Neural cell (in vitro differentiated cells): ENCODE results near the gene PIGS. TPM values are rescaled to one million over a fixed set of nuclear protein-coding genes. Genes with fewer than 3 reads are reported as not detected.
A peak's percentile ranks its signal among the peaks of the same experiment; 100 is the strongest.

Experiments used
- H2AFZ ChIP-seq: fragments of 200-600, 300-800 bp; sonication (generic), shearing (Covaris generic); 2 replicates; pipeline ENCODE4 v1.6.0; 2014; ENCODE audit warnings: low read depth, mild to moderate bottlenecking, antibody characterized with exemption, low read length, moderate library complexity
- H3F3A ChIP-seq: fragments of 200-600 bp; shearing (Covaris generic); 2 replicates; pipeline ENCODE4 v1.6.1; 2016; ENCODE audit warnings: mild to moderate bottlenecking, moderate library complexity, mixed read lengths, antibody characterized with exemption, low read length; ENCODE audit not compliant: insufficient read depth, poor library complexity, severe bottlenecking
- H3K27ac ChIP-seq: fragments of 200-600, 300-800 bp; sonication (generic), shearing (Covaris generic); 2 replicates; pipeline ENCODE4 v1.5.1; 2014; ENCODE audit warnings: mild to moderate bottlenecking, low read length, moderate library complexity
- H3K27me3 ChIP-seq: fragments of 300-800, 200-600 bp; sonication (generic), shearing (Covaris generic); 2 replicates; pipeline ENCODE4 v1.6.0; 2014; ENCODE audit warnings: mild to moderate bottlenecking, low read depth, low read length, moderate library complexity; ENCODE audit not compliant: insufficient read depth
- H3K36me3 ChIP-seq: fragments of 300-800, 200-600 bp; sonication (generic), shearing (Covaris generic); 2 replicates; pipeline ENCODE4 v1.5.1; 2014; ENCODE audit warnings: mild to moderate bottlenecking, antibody characterized with exemption, low read length, moderate library complexity; ENCODE audit not compliant: insufficient read depth
- H3K4me2 ChIP-seq: fragments of 300-800, 200-600 bp; sonication (generic), shearing (Covaris generic); 2 replicates; pipeline ENCODE4 v1.6.0; 2014; ENCODE audit warnings: mild to moderate bottlenecking, low read length
- H3K4me3 ChIP-seq: fragments of 300-800, 200-600 bp; sonication (generic), shearing (Covaris generic); 2 replicates; pipeline ENCODE4 v1.5.1; 2014; ENCODE audit warnings: mild to moderate bottlenecking, low read length, moderate library complexity
- H3K79me2 ChIP-seq: fragments of 200-600 bp; shearing (Covaris generic); replicated peaks from 2 replicates; pipeline ENCODE4 v1.6.0; 2014; ENCODE audit warnings: mild to moderate bottlenecking, low read length, moderate library complexity; ENCODE audit not compliant: insufficient read depth
- H3K9ac ChIP-seq: fragments of 300-800, 200-600 bp; sonication (generic), shearing (Covaris generic); 2 replicates; pipeline ENCODE4 v1.6.1; 2016; ENCODE audit warnings: mild to moderate bottlenecking, low read length, mixed read lengths
- H3K9me2 ChIP-seq: fragments of 200-600 bp; shearing (Covaris generic); 2 replicates; pipeline ENCODE4 v1.6.1; 2016; ENCODE audit warnings: mild to moderate bottlenecking, low read length, mixed read lengths; ENCODE audit not compliant: insufficient read depth
- H3K9me3 ChIP-seq: fragments of 200-600, 300-800 bp; sonication (generic), shearing (Covaris generic); 2 replicates; pipeline ENCODE4 v1.6.1; 2016; ENCODE audit warnings: mild to moderate bottlenecking, mixed run types, low read length, moderate library complexity, mixed read lengths
- H4K20me1 ChIP-seq: fragments of 200-600 bp; shearing (Covaris generic); 2 replicates; pipeline ENCODE4 v1.6.1; 2016; ENCODE audit warnings: mild to moderate bottlenecking, mixed run types; ENCODE audit not compliant: insufficient read depth
- CTCF ChIP-seq: fragments of 450-650 bp; IDR thresholded peaks from 2 replicates; pipeline ENCODE4 v1.5.1; 2014; ENCODE audit warnings: antibody characterized with exemption, mild to moderate bottlenecking, moderate library complexity; ENCODE audit not compliant: poor library complexity, severe bottlenecking
- EP300 ChIP-seq: fragments of 450-650 bp; conservative IDR thresholded peaks from 2 replicates; pipeline ENCODE4 v1.6.1; 2014; ENCODE audit warnings: antibody characterized with exemption, mild to moderate bottlenecking, moderate library complexity; ENCODE audit not compliant: poor library complexity, severe bottlenecking
- EZH2 ChIP-seq: fragments of 200-600, 300-800 bp; shearing (Covaris generic), sonication (generic); IDR thresholded peaks from 2 replicates; pipeline ENCODE4 v1.6.1; 2014; ENCODE audit warnings: antibody characterized with exemption, low read length, borderline replicate concordance, mild to moderate bottlenecking; ENCODE audit not compliant: insufficient read depth, poor library complexity, severe bottlenecking
- MXI1 ChIP-seq: fragments of 450-650 bp; conservative IDR thresholded peaks from 2 replicates; pipeline ENCODE4 v1.6.1; 2014; ENCODE audit warnings: antibody characterized with exemption, mild to moderate bottlenecking; ENCODE audit not compliant: poor library complexity, severe bottlenecking
- POLR2AphosphoS5 ChIP-seq: IDR thresholded peaks from 2 replicates; pipeline ENCODE4 v1.6.1; 2012
- RAD21 ChIP-seq: fragments of 450-650 bp; conservative IDR thresholded peaks from 2 replicates; pipeline ENCODE4 v1.6.1; 2014; ENCODE audit warnings: antibody characterized with exemption, mild to moderate bottlenecking, moderate library complexity
- REST ChIP-seq: IDR thresholded peaks from 2 replicates; pipeline ENCODE4 v1.6.1; 2012; ENCODE audit warnings: borderline replicate concordance
- SMC3 ChIP-seq: fragments of 450-650 bp; conservative IDR thresholded peaks from 2 replicates; pipeline ENCODE4 v1.6.1; 2014; ENCODE audit warnings: antibody characterized with exemption, mild to moderate bottlenecking, moderate library complexity; ENCODE audit not compliant: poor library complexity
- TAF1 ChIP-seq: IDR thresholded peaks from 2 replicates; pipeline ENCODE4 v1.6.1; 2012; ENCODE audit warnings: low read depth
- polyA plus RNA-seq: library from polyadenylated mRNA; depleted of rRNA; stranded (reverse); fragments of >200 nt; gene quantifications from 2 replicates; pipeline ENCODE4 v1.2.3, GENCODE V29; 2014

Gene PIGS
- polyA plus RNA-seq, 1 donor from 2014 or later, result 37.6 TPM

- H3K4me3 ChIP-seq, result peak overlapping the region; percentile 71
- no peak for TF ChIP-seq SMC3
- no peak for TF ChIP-seq MXI1
- TF ChIP-seq EZH2, result no peak
- TF ChIP-seq TAF1, result no peak
- TF ChIP-seq REST, result no peak
- no peak for TF ChIP-seq CTCF
- no peak for TF ChIP-seq POLR2AphosphoS5
- no peak for TF ChIP-seq EP300
- no peak for TF ChIP-seq RAD21
- H3K36me3 ChIP-seq, result no peaks in the 10 kb centered on the region
- H3K4me2 ChIP-seq, result peak overlapping the region; percentile 50
- H3F3A ChIP-seq, result no peaks in the 10 kb centered on the region
- no peak overlapping the region for H2AFZ ChIP-seq
- H3K79me2 ChIP-seq, result no peaks in the 10 kb centered on the region
- no peaks in the 10 kb centered on the region for H4K20me1 ChIP-seq
- no peaks in the 10 kb centered on the region for H3K9me2 ChIP-seq
- no peaks in the 10 kb centered on the region for H3K9me3 ChIP-seq
- no peak overlapping the region for H3K27ac ChIP-seq
- no peaks in the 10 kb centered on the region for H3K27me3 ChIP-seq
- H3K9ac ChIP-seq, result no peak overlapping the region
These were observed 27.1 kb upstream of the PIGS start for GRCh38 chr17:28598389-28598788.

- Histone ChIP-seq H2AFZ (no peak overlapping the region), H3K9me3 (no peaks in the 10 kb centered on the region), H3K79me2 (no peaks in the 10 kb centered on the region), H3F3A (no peaks in the 10 kb centered on the region), H3K36me3 (no peaks in the 10 kb centered on the region), H4K20me1 (no peaks in the 10 kb centered on the region), H3K4me2 (no peak overlapping the region), H3K4me3 (peak overlapping the region; percentile 71), H3K9ac (no peak overlapping the region), H3K27ac (no peak overlapping the region), H3K9me2 (no peaks in the 10 kb centered on the region), H3K27me3 (no peaks in the 10 kb centered on the region)
- TF ChIP-seq REST, result peak; percentile 57
- TF ChIP-seq POLR2AphosphoS5, result no peak
- TF ChIP-seq MXI1, result no peak
- no peak for TF ChIP-seq SMC3
These were observed 26.5 kb upstream of the PIGS start for GRCh38 chr17:28597606-28598383.
